Measurements from ENCODE around the gene TEF.

Gene TEF

GRCh38 chr22:41394012-41394356, 12.2 kb downstream of the TEF start:
- Histone ChIP-seq H3K27ac (replicated peaks) (no peak overlapping the region), H3K4me3 (replicated peaks; ENCODE audit: insufficient read depth, low read length) (no peak overlapping the region), H3K27me3 (ENCODE audit: insufficient read depth, poor library complexity, severe bottlenecking) (no peaks in the 10 kb centered on the region)
- no peak for DNase-seq (ENCODE audit: low read depth in 1 of 2, low spot score in 1 of 2)
- TF ChIP-seq POLR2AphosphoS5 (IDR thresholded peaks at IDR 0.05; ENCODE audit: low read depth): no peak
- no peak for TF ChIP-seq SPI1 (IDR thresholded peaks at IDR 0.05; ENCODE audit: borderline replicate concordance, low read depth)
- TF ChIP-seq GABPA (IDR thresholded peaks at IDR 0.05; ENCODE audit: low read depth): no peak
- TF ChIP-seq REST (IDR thresholded peaks at IDR 0.05; ENCODE audit: insufficient replicate concordance, low read depth): no peak
- TF ChIP-seq CTCF (IDR thresholded peaks at IDR 0.05; ENCODE audit: insufficient read depth, low read length): no peak

GRCh38 chr22:41395531-41396240, 13.9 kb downstream of the TEF start:
- TF ChIP-seq GABPA (IDR thresholded peaks at IDR 0.05; ENCODE audit: low read depth) (no peak), CTCF (IDR thresholded peaks at IDR 0.05; ENCODE audit: insufficient read depth, low read length) (no peak), SPI1 (IDR thresholded peaks at IDR 0.05; ENCODE audit: borderline replicate concordance, low read depth) (no peak), POLR2AphosphoS5 (IDR thresholded peaks at IDR 0.05; ENCODE audit: low read depth) (no peak), REST (IDR thresholded peaks at IDR 0.05; ENCODE audit: insufficient replicate concordance, low read depth) (no peak)
- Histone ChIP-seq H3K27me3 (ENCODE audit: insufficient read depth, poor library complexity, severe bottlenecking) (no peaks in the 10 kb centered on the region), H3K27ac (replicated peaks) (no peak overlapping the region), H3K4me3 (replicated peaks; ENCODE audit: insufficient read depth, low read length) (no peak overlapping the region)
- DNase-seq (ENCODE audit: low read depth in 1 of 2, low spot score in 1 of 2): no peak

- TF ChIP-seq CTCF (IDR thresholded peaks at IDR 0.05; ENCODE audit: insufficient read depth, low read length) (no peak), SPI1 (IDR thresholded peaks at IDR 0.05; ENCODE audit: borderline replicate concordance, low read depth) (no peak), REST (IDR thresholded peaks at IDR 0.05; ENCODE audit: insufficient replicate concordance, low read depth) (no peak), GABPA (IDR thresholded peaks at IDR 0.05; ENCODE audit: low read depth) (no peak), POLR2AphosphoS5 (IDR thresholded peaks at IDR 0.05; ENCODE audit: low read depth) (no peak)
- H3K4me3 ChIP-seq (replicated peaks; ENCODE audit: insufficient read depth, low read length): no peak overlapping the region
- no peaks in the 10 kb centered on the region for H3K27me3 ChIP-seq (ENCODE audit: insufficient read depth, poor library complexity, severe bottlenecking)
- H3K27ac ChIP-seq (replicated peaks): no peak overlapping the region
- DNase-seq (ENCODE audit: low read depth in 1 of 2, low spot score in 1 of 2): no peak
Measured at GRCh38 chr22:41397143-41397811, 15.5 kb downstream of the TEF start.
